Suprapubic skin (tissue), 4 donors: ENCODE results near the gene SEMA4A. TPM values are rescaled to one million over a fixed set of nuclear protein-coding genes. Genes with fewer than 3 reads are reported as not detected.

Source experiments
- DNase-seq, 2 donors: peaks; one replicate each; pipeline ENCODE4 v3.0.0-alpha.2; 2019; ENCODE audit warnings: low spot score in 2 of 2
- H3K27ac ChIP-seq: fragments of 200-600 bp; sonication (generic); one replicate; pipeline ENCODE4 v1.5.1; 2019
- H3K27me3 ChIP-seq: fragments of 200-600 bp; sonication (generic); one replicate; pipeline ENCODE4 v1.5.1; 2019
- H3K36me3 ChIP-seq: fragments of 200-600 bp; sonication (generic); one replicate; pipeline ENCODE4 v1.5.1; 2019
- H3K4me1 ChIP-seq: fragments of 200-600 bp; sonication (generic); one replicate; pipeline ENCODE4 v1.5.1; 2019
- H3K4me3 ChIP-seq: fragments of 200-600 bp; sonication (generic); one replicate; pipeline ENCODE4 v1.5.1; 2019; ENCODE audit warnings: mild to moderate bottlenecking
- H3K9me3 ChIP-seq: fragments of 200-600 bp; sonication (generic); one replicate; pipeline ENCODE4 v1.5.1; 2019
- EP300 ChIP-seq: sonication (generic); formaldehyde crosslinking; IDR thresholded peaks from one replicate; pipeline ENCODE4 v1.6.1; 2017; ENCODE audit warnings: antibody characterized with exemption
- POLR2A ChIP-seq, 2 donors: fragments of 450-650 bp; IDR thresholded peaks; one replicate each; pipeline ENCODE4 v1.6.1; 2017; ENCODE audit warnings: antibody characterized with exemption in 2 of 2, mild to moderate bottlenecking in 2 of 2, moderate library complexity in 2 of 2
- POLR2AphosphoS5 ChIP-seq, 3 donors: sonication (generic); formaldehyde crosslinking; IDR thresholded peaks; one replicate each; pipeline ENCODE4 v1.6.1; 2017; ENCODE audit warnings: antibody characterized with exemption in 3 of 3
- WGBS: methylation state at CpG from one replicate; pipeline ENCODE4 v1.1.5; 2018; 5-methylcytosine and 5-hydroxymethylcytosine counted together
- total RNA-seq, 4 donors: library from RNA; depleted of rRNA; stranded (reverse); fragments of >200 nt; gene quantifications; one replicate each; pipeline ENCODE4 v1.1.0, GENCODE V29; 2016

Gene SEMA4A
- total RNA-seq, 4 donors from 2014 or later = 43.8 to 61.2 (median 50.2) TPM

DNA sequence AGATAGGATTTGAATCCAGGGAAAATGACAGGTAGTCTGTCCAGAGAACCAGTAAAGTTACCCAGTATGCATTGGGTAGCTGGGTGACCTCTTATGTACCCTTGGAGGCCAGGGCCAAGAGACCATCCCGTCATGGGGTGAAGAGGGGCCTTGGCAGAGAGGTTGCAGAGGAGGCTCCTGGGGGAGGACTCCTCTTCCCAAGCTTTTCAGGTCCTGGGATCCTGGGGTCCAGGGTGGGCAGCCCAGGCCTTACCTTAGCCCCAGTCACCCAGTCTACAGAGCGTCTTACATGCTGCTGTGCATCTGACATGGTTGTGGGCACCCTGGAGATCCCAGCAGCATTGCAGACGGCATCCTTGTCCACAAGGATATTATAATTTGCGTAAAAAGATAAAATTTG lies 73.4 kb downstream of the SEMA4A start:
- TF ChIP-seq POLR2A (IDR thresholded peaks at IDR 0.05) = no peak
- no peak for TF ChIP-seq EP300
- TF ChIP-seq POLR2AphosphoS5 (IDR thresholded peaks at IDR 0.05) = no peak
- H3K36me3 ChIP-seq = peaks cover 54% of the 10 kb centered on the region
- no peak overlapping the region for H3K27ac ChIP-seq
- no peaks in the 10 kb centered on the region for H3K27me3 ChIP-seq
- WGBS = 85% methylated on average over 4 of the region's 4 CpGs
- H3K9me3 ChIP-seq = no peaks in the 10 kb centered on the region
- no peak overlapping the region for H3K4me3 ChIP-seq
- H3K4me1 ChIP-seq = peaks cover 6% of the 10 kb centered on the region
- no peak for DNase-seq

Other genes with a start within 250 kb of the SEMA4A start
- 10 to 100 TPM; 18.1 to 30.8 (median 23.8) TPM for gene RIT1, start 242.2 kb upstream of the SEMA4A start, total RNA-seq
- 100 to 1,000 TPM in 1 of 4 donors, 10 to 100 TPM in 3; 33.6 to 116 (median 50.3) TPM for gene KHDC4, start 219.2 kb upstream of the SEMA4A start, total RNA-seq
- gene RXFP4, start 211.9 kb upstream of the SEMA4A start, total RNA-seq = not detected
- gene ARHGEF2, start 175.0 kb upstream of the SEMA4A start, total RNA-seq = 10 to 100 TPM; 13.7 to 42.1 (median 20.6) TPM
- gene SSR2, start 132.6 kb upstream of the SEMA4A start, total RNA-seq = 100 to 1,000 TPM; 160 to 278 (median 240) TPM
- gene UBQLN4, start 99.8 kb upstream of the SEMA4A start, total RNA-seq = 10 to 100 TPM; 32.7 to 42.7 (median 39.8) TPM
- 10 to 100 TPM; 27.3 to 66.6 (median 57.7) TPM for gene LAMTOR2, start 98.8 kb upstream of the SEMA4A start, total RNA-seq
- gene RAB25, start 92.4 kb upstream of the SEMA4A start, total RNA-seq = 100 to 1,000 TPM; 150 to 284 (median 205) TPM
- gene MEX3A, start 71.1 kb upstream of the SEMA4A start, total RNA-seq = 1 to 10 TPM in 2 of 4 donors, under 1 TPM in 2; 0.42 to 2.7 (median 1.0) TPM
- 100 to 1,000 TPM; 574 to 977 (median 714) TPM for gene LMNA, start 38.9 kb upstream of the SEMA4A start, total RNA-seq
- gene SLC25A44, start 40.5 kb downstream of the SEMA4A start, total RNA-seq = 10 to 100 TPM; 15.1 to 20.4 (median 17.2) TPM
- gene PMF1, start 59.4 kb downstream of the SEMA4A start, total RNA-seq = 10 to 100 TPM; 42.7 to 74.3 (median 70.1) TPM
- 1 to 10 TPM in 2 of 4 donors, not detected in 2; 1.2 to 4.4 TPM for gene BGLAP, start 88.6 kb downstream of the SEMA4A start, total RNA-seq
- 10 to 100 TPM in 1 of 4 donors, 1 to 10 TPM in 3; 4.5 to 18.5 (median 7.2) TPM for gene PAQR6, start 94.5 kb downstream of the SEMA4A start, total RNA-seq
- gene SMG5, start 129.2 kb downstream of the SEMA4A start, total RNA-seq = 100 to 1,000 TPM in 1 of 4 donors, 10 to 100 TPM in 3; 68.0 to 170 (median 76.6) TPM
- gene TMEM79, start 130.7 kb downstream of the SEMA4A start, total RNA-seq = 100 to 1,000 TPM in 2 of 4 donors, 10 to 100 TPM in 2; 81.0 to 120 (median 97.5) TPM
- gene GLMP, start 142.1 kb downstream of the SEMA4A start, total RNA-seq = 10 to 100 TPM; 35.5 to 78.1 (median 42.8) TPM
- not detected for gene VHLL, start 145.7 kb downstream of the SEMA4A start, total RNA-seq
- gene CCT3, start 184.7 kb downstream of the SEMA4A start, total RNA-seq = 100 to 1,000 TPM in 3 of 4 donors, 10 to 100 TPM in 1; 91.4 to 198 (median 149) TPM
- gene TSACC, start 184.9 kb downstream of the SEMA4A start, total RNA-seq = not detected
- 10 to 100 TPM in 1 of 4 donors, 1 to 10 TPM in 3; 7.4 to 14.8 (median 8.1) TPM for gene RHBG, start 215.6 kb downstream of the SEMA4A start, total RNA-seq